Thyroid gland (tissue), 4 donors: ENCODE results near the gene CMTR1.

Source experiments
- POLR2A ChIP-seq, 2 donors: fragments of 450-650 bp; IDR thresholded peaks; one replicate each; pipeline ENCODE4 v1.6.1; 2017; ENCODE audit warnings: antibody characterized with exemption in 2 of 2, mild to moderate bottlenecking in 2 of 2, moderate library complexity in 1 of 2
- TF ChIP-seq, protein P1 (sequence below), 6 experiments: fragments of 200-600 bp in 3 of 6; fragments of 450-650 bp in 3 of 6; sonication (generic) in 3 of 6; IDR thresholded peaks; one replicate each; pipeline ENCODE4 v1.5.1; 2016 to 2019; ENCODE audit warnings: antibody characterized with exemption in 6 of 6, mild to moderate bottlenecking in 2 of 6, inconsistent platforms in 1 of 6, moderate library complexity in 1 of 6

DNA sequence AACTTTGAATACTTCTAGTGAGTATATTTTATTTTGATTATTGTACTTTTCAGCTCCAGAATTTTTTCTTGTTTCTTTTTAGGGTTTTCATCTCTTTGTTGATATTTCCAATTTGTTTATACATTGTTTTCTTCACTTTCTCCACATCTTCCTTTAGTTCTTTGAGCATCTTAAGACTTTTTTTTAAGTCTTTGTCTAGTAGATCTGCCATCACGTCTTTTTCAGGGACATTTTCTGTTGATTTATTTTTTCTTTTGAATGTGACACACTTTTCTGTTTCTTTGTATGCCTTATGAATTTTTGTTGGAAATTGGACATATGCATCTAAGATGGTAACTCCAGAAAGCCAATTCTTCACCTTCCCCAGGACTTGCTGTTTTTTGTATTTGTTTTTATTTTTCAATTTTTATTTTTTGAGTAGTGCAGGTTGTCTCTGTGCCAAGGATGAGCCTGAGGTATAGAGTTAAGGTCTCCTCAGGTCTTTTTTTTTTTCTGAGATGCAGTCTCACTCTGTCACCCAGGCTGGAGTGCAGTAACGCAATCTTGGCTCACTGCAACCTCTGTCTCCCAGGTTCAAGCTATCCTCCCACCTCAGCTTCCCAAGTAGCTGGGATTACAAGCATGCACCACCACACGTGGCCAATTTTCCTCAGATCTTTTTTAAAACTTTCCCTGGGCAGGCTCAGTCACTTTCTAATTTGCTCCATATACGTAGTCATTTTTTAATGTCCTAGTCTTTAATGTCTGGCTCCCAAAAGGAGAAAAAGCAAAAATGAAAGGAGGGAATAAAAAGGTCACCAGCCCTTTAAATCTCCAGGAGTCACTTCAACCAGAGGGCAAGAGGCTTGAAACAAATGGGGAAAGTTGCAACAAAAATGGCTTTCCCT is 6.7 kb upstream of the CMTR1 start:
- TF ChIP-seq, protein P1, sequence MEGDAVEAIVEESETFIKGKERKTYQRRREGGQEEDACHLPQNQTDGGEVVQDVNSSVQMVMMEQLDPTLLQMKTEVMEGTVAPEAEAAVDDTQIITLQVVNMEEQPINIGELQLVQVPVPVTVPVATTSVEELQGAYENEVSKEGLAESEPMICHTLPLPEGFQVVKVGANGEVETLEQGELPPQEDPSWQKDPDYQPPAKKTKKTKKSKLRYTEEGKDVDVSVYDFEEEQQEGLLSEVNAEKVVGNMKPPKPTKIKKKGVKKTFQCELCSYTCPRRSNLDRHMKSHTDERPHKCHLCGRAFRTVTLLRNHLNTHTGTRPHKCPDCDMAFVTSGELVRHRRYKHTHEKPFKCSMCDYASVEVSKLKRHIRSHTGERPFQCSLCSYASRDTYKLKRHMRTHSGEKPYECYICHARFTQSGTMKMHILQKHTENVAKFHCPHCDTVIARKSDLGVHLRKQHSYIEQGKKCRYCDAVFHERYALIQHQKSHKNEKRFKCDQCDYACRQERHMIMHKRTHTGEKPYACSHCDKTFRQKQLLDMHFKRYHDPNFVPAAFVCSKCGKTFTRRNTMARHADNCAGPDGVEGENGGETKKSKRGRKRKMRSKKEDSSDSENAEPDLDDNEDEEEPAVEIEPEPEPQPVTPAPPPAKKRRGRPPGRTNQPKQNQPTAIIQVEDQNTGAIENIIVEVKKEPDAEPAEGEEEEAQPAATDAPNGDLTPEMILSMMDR (IDR thresholded peaks at IDR 0.05) = no peak
- TF ChIP-seq POLR2A (IDR thresholded peaks at IDR 0.05) = no peak
